Fibroblast of skin of abdomen (primary cell): ENCODE data around the gene TBC1D19. TPM values are rescaled to one million over a fixed set of nuclear protein-coding genes. Genes with fewer than 3 reads are reported as not detected.
"Not testable (repeated sequence)": the region's sequence is repeated elsewhere in the genome, so short reads cannot be mapped to it uniquely, and the experiment has no call there.

Experiments used
- DNase-seq: peaks from one replicate; pipeline ENCODE4 v3.0.0-alpha.2; 2013
- polyA plus RNA-seq, 2 experiments: library from polyadenylated mRNA; unstranded; fragments of 120-200 nt; gene quantifications; one replicate each; pipeline ENCODE4 v1.2.1, GENCODE V29; 2013; ENCODE audit not compliant: insufficient read length in 2 of 2

Gene TBC1D19
- polyA plus RNA-seq (2013, experiment 1 of 2; ENCODE audit: insufficient read length), result 11.8 TPM
- 10.8 TPM for polyA plus RNA-seq (2013, experiment 2 of 2; ENCODE audit: insufficient read length)

GRCh38 chr4:26583865-26584652, at the start of gene TBC1D19:
Gene TBC1D19 (plus strand): TSS chr4:26584084. CDS start chr4:26584194, 110 bp downstream.
- DNase-seq, result peak; percentile 88

GRCh38 chr4:26542991-26543390, 40.9 kb upstream of the TBC1D19 start:
- peak; percentile 68 for DNase-seq

GRCh38 chr4:26544421-26544820, 39.5 kb upstream of the TBC1D19 start:
- DNase-seq, result no peak

GRCh38 chr4:26548379-26548778, 35.5 kb upstream of the TBC1D19 start:
- DNase-seq, result peak; percentile 6

- DNase-seq, result peak; percentile 96
These were observed 26.7 kb upstream of the TBC1D19 start for GRCh38 chr4:26557164-26557563.

- peak; percentile 25 for DNase-seq
These were observed 25.6 kb upstream of the TBC1D19 start for GRCh38 chr4:26558166-26558895.

GRCh38 chr4:26566133-26566532, 17.8 kb upstream of the TBC1D19 start:
- DNase-seq, result no peak

GRCh38 chr4:26568446-26568994, 15.4 kb upstream of the TBC1D19 start:
- peak; percentile 88 for DNase-seq

- no peak for DNase-seq
These were observed 13.3 kb upstream of the TBC1D19 start for GRCh38 chr4:26570596-26570995.

- peak; percentile 28 for DNase-seq
These were observed 10.5 kb upstream of the TBC1D19 start for GRCh38 chr4:26573389-26573794.

- DNase-seq, result no peak
These were observed 9.3 kb upstream of the TBC1D19 start for GRCh38 chr4:26574563-26574962.

- peak; percentile 62 for DNase-seq
These were observed 7.6 kb upstream of the TBC1D19 start for GRCh38 chr4:26576231-26576739.

- no peak for DNase-seq
These were observed 6.8 kb upstream of the TBC1D19 start for GRCh38 chr4:26577066-26577465.

- no peak for DNase-seq
These were observed 4.7 kb upstream of the TBC1D19 start for GRCh38 chr4:26579169-26579568.

- not testable (repeated sequence) for DNase-seq
These were observed 2.5 kb upstream of the TBC1D19 start for GRCh38 chr4:26581341-26581740.

- DNase-seq, result no peak
These were observed 383 bp upstream of the TBC1D19 start for GRCh38 chr4:26583538-26583864.

- no peak for DNase-seq
These were observed 841 bp downstream of the TBC1D19 start for GRCh38 chr4:26584725-26585124.

GRCh38 chr4:26589705-26590104, 5.8 kb downstream of the TBC1D19 start:
- DNase-seq, result no peak

GRCh38 chr4:26590639-26591038, 6.8 kb downstream of the TBC1D19 start:
- peak; percentile 34 for DNase-seq

- DNase-seq, result not testable (repeated sequence)
These were observed 9.7 kb downstream of the TBC1D19 start for GRCh38 chr4:26593557-26593956.

GRCh38 chr4:26594371-26594770, 10.5 kb downstream of the TBC1D19 start:
- DNase-seq, result no peak

- DNase-seq, result no peak
These were observed 10.9 kb downstream of the TBC1D19 start for GRCh38 chr4:26594778-26595177.

- no peak for DNase-seq
These were observed 13.0 kb downstream of the TBC1D19 start for GRCh38 chr4:26596843-26597242.
